HepG2 (cell line): ENCODE results near the gene MTA3.

ENCODE experiments used
- BHLHE40 ChIP-seq: IDR thresholded peaks from 2 replicates; pipeline ENCODE4 v1.6.1; 2011; ENCODE audit warnings: low read length, improper control_type of control experiment
- CBX1 ChIP-seq: IDR thresholded peaks from one replicate; pipeline ENCODE4 v1.6.1; 2016; ENCODE audit warnings: antibody characterized with exemption, low read depth
- JUN ChIP-seq: sonication (generic); formaldehyde crosslinking; IDR thresholded peaks from 2 replicates; pipeline ENCODE4 v1.4.0; 2020; ENCODE audit warnings: mild to moderate bottlenecking, missing genetic modification reagents
- SPEN ChIP-seq: sonication (generic); formaldehyde crosslinking; IDR thresholded peaks from 2 replicates; pipeline ENCODE4 v1.5.1; 2020; ENCODE audit warnings: low read depth, mild to moderate bottlenecking, missing genetic modification reagents
- TF ChIP-seq, protein P1 (sequence below), 2 experiments: sonication (generic) in 1 of 2; formaldehyde crosslinking in 1 of 2; IDR thresholded peaks; 2 replicates each; pipeline versions ENCODE4 v1.6.1 to v1.9.0; 2014 to 2022; ENCODE audit warnings: antibody characterized with exemption in 1 of 2, borderline replicate concordance in 1 of 2, inconsistent platforms in 1 of 2, low read depth in 1 of 2, missing genetic modification reagents in 1 of 2

DNA sequence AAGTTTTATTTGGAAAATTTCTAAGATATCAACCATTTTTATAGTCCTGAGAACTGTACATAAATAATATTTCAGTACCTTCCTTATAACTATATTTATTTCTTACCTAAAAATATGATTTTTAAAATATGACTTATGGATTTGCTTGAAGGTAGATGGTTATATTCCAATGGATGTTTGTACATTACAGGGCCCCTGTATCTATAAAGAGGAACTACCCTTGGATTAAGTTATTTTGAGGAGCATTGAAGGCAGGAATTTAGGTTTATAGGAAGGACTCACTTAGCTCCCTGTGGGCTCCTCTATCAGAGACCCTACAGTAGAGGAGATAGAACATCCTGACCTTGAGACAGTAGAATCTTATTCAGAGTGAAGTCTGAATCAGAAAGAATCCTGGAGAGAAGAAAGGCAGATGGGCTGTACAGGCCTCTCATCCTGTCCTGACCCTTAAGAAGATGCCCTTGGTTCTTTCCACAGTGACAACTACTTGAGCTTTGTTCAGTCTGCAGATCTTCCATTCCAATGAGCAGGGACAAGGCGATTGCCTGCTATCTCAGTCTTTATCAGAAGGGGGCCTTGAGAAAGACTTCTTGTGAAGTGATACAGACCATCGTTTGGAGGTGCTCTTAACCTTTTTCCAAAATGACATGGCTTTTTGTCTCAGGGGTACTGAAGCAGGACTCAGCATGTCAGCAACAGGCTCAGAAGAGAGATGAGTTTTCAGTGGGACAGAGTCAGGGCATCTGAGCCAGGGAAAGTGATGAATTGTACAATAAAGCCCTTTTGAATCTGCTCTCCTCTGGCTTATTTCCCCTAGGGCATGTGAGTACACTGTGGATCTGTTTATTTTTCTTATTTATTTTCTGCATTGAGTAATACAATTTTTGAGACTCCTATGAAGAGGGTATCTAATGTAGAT lies 174.6 kb downstream of the MTA3 start:
- TF ChIP-seq SPEN (CRISPR knock-in tag) (no peak), BHLHE40 (no peak), JUN (CRISPR knock-in tag) (no peak), CBX1 (no peak)
- TF ChIP-seq, protein P1, sequence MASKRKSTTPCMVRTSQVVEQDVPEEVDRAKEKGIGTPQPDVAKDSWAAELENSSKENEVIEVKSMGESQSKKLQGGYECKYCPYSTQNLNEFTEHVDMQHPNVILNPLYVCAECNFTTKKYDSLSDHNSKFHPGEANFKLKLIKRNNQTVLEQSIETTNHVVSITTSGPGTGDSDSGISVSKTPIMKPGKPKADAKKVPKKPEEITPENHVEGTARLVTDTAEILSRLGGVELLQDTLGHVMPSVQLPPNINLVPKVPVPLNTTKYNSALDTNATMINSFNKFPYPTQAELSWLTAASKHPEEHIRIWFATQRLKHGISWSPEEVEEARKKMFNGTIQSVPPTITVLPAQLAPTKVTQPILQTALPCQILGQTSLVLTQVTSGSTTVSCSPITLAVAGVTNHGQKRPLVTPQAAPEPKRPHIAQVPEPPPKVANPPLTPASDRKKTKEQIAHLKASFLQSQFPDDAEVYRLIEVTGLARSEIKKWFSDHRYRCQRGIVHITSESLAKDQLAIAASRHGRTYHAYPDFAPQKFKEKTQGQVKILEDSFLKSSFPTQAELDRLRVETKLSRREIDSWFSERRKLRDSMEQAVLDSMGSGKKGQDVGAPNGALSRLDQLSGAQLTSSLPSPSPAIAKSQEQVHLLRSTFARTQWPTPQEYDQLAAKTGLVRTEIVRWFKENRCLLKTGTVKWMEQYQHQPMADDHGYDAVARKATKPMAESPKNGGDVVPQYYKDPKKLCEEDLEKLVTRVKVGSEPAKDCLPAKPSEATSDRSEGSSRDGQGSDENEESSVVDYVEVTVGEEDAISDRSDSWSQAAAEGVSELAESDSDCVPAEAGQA (IDR thresholded peaks at IDR 0.05; ENCODE audit: low read depth) = no peak
- TF ChIP-seq, protein P1 (CRISPR knock-in tag; IDR thresholded peaks at IDR 0.05; ENCODE audit: borderline replicate concordance) = no peak
